Type B pancreatic cell (in vitro differentiated cells): ENCODE results near the gene HSPA1A. TPM values are rescaled to one million over a fixed set of nuclear protein-coding genes. Genes with fewer than 3 reads are reported as not detected.

ENCODE experiments used
- DNase-seq: peaks from one replicate; pipeline ENCODE4 v3.0.0; 2021; ENCODE audit warnings: mixed read lengths; ENCODE audit not compliant: unreplicated experiment; ENCODE audit errors: extremely low spot score
- H3K27ac Mint-ChIP-seq: 2 replicates; pipeline ENCODE4 v1.8.0; 2021; ENCODE audit warnings: mild to moderate bottlenecking, mixed read lengths
- H3K27me3 Mint-ChIP-seq: 2 replicates; pipeline ENCODE4 v1.8.0; 2021; ENCODE audit warnings: mixed read lengths
- H3K36me3 Mint-ChIP-seq: 2 replicates; pipeline ENCODE4 v1.8.0; 2021; ENCODE audit warnings: mixed read lengths
- H3K4me1 Mint-ChIP-seq: one replicate; pipeline ENCODE4 v1.8.0; 2021; ENCODE audit warnings: mixed read lengths; ENCODE audit not compliant: unreplicated experiment
- H3K4me3 Mint-ChIP-seq: 2 replicates; pipeline ENCODE4 v1.8.0; 2021; ENCODE audit warnings: mild to moderate bottlenecking, mixed read lengths
- H3K9me3 Mint-ChIP-seq: 2 replicates; pipeline ENCODE4 v1.8.0; 2021; ENCODE audit warnings: mixed read lengths
- CTCF ChIP-seq: fragments of 200-600 bp; sonication (generic); conservative IDR thresholded peaks from 2 replicates; pipeline ENCODE4 v1.5.0; 2021; ENCODE audit warnings: antibody characterized with exemption, mild to moderate bottlenecking
- total RNA-seq: library from RNA; stranded (reverse); gene quantifications from 2 replicates; pipeline ENCODE4 v1.2.1, GENCODE V29; 2021; ENCODE audit warnings: low replicate concordance

The HSPA1A gene
- total RNA-seq, 1 donor from 2014 or later, result 45.7 TPM

- no peak for DNase-seq
- peak overlapping the region; percentile 94 for H3K4me3 Mint-ChIP-seq
- H3K27me3 Mint-ChIP-seq, result no peaks in the 10 kb centered on the region
- peak overlapping the region; percentile 88 for H3K27ac Mint-ChIP-seq
- peaks cover 38% of the 10 kb centered on the region for H3K4me1 Mint-ChIP-seq
- no peaks in the 10 kb centered on the region for H3K9me3 Mint-ChIP-seq
- peak; percentile 75 for TF ChIP-seq CTCF
- peaks cover 8% of the 10 kb centered on the region for H3K36me3 Mint-ChIP-seq
These were observed 14.4 kb downstream of the HSPA1A start for GRCh38 chr6:31829633-31830283.

- Mint-ChIP-seq H3K36me3 (peaks cover 13% of the 10 kb centered on the region), H3K9me3 (no peaks in the 10 kb centered on the region), H3K4me1 (peaks cover 33% of the 10 kb centered on the region), H3K27me3 (no peaks in the 10 kb centered on the region), H3K27ac (peak overlapping the region; percentile 88), H3K4me3 (peak overlapping the region; percentile 94)
- TF ChIP-seq CTCF, result no peak
- DNase-seq, result no peak
These were observed 15.6 kb downstream of the HSPA1A start for GRCh38 chr6:31830886-31831335.

- Mint-ChIP-seq H3K4me3 (peak overlapping the region; percentile 94), H3K27me3 (no peaks in the 10 kb centered on the region), H3K9me3 (no peaks in the 10 kb centered on the region), H3K27ac (peak overlapping the region; percentile 88), H3K4me1 (peaks cover 39% of the 10 kb centered on the region), H3K36me3 (peaks cover 20% of the 10 kb centered on the region)
- no peak for TF ChIP-seq CTCF
- DNase-seq, result no peak
These were observed 16.2 kb downstream of the HSPA1A start for GRCh38 chr6:31831350-31832215.

- H3K27me3 Mint-ChIP-seq, result no peaks in the 10 kb centered on the region
- H3K4me1 Mint-ChIP-seq, result peaks cover 48% of the 10 kb centered on the region
- peak overlapping the region; percentile 98 for H3K4me3 Mint-ChIP-seq
- TF ChIP-seq CTCF, result no peak
- H3K36me3 Mint-ChIP-seq, result peaks cover 37% of the 10 kb centered on the region
- H3K27ac Mint-ChIP-seq, result peak overlapping the region; percentile 99
- H3K9me3 Mint-ChIP-seq, result no peaks in the 10 kb centered on the region
- DNase-seq, result peak; percentile 86
These were observed 19.3 kb downstream of the HSPA1A start for GRCh38 chr6:31834367-31835250.

- Mint-ChIP-seq H3K27ac (peak overlapping the region; percentile 99), H3K36me3 (peaks cover 43% of the 10 kb centered on the region), H3K4me1 (peaks cover 35% of the 10 kb centered on the region), H3K4me3 (peak overlapping the region; percentile 98), H3K9me3 (no peaks in the 10 kb centered on the region), H3K27me3 (no peaks in the 10 kb centered on the region)
- no peak for DNase-seq
- TF ChIP-seq CTCF, result peak; percentile 4
These were observed 20.7 kb downstream of the HSPA1A start for GRCh38 chr6:31836047-31836473.
